ENCODE data around the gene MPZL1. TPM values are rescaled to one million over a fixed set of nuclear protein-coding genes. Genes with fewer than 3 reads are reported as not detected.

The MPZL1 gene
- total and polyA plus RNA-seq, 2 donors (not counting 1 experiment from before 2014, with no cell fraction given) = 81.4 to 158 TPM

DNA sequence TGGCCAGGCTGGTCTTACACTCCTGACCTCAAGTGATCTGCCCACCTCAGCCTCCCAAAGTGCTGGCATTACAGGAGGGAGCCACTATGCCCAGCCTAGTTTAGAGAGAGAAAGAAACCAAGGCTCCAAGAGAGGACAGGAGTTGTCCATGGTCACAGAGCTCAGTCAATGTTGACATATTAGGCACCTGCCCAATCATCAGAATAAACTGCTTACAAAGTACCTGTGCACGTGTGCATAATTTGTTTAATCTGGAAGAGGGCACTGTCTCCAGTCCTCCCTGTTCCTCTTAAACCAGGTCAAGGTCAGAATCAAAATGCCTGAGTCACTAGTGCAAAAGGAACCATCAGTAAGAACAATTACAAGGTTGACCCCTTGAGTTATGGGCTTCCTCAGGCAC, 20.3 kb upstream of the MPZL1 start:
- no peak overlapping the region for H3K9ac ChIP-seq (ENCODE audit: insufficient read depth, low read length)
- no peak for DNase-seq (ENCODE audit: low read depth in 2 of 2)
- H3K4me3 ChIP-seq (replicated peaks in 1 of 4; ENCODE audit: control extremely low read depth in 1 of 4, insufficient read depth in 1 of 4, low read depth in 3 of 4, low read length in 4 of 4) = no peak overlapping the region
- peaks cover 9% of the 10 kb centered on the region for H3K27me3 ChIP-seq (ENCODE audit: control insufficient read depth, insufficient read depth, low read length)
- H3K27ac ChIP-seq (ENCODE audit: insufficient read depth, low read length) = no peak overlapping the region
- TF ChIP-seq EZH2 (IDR thresholded peaks at IDR 0.05; ENCODE audit: low read length, missing control alignments) = no peak
- H4K20me1 ChIP-seq (ENCODE audit: control insufficient read depth, extremely low read depth, insufficient read depth, low read length) = no peaks in the 10 kb centered on the region
- H3K79me2 ChIP-seq (ENCODE audit: control insufficient read depth, insufficient read depth, low read length) = no peaks in the 10 kb centered on the region
- no peak overlapping the region for H2AFZ ChIP-seq (ENCODE audit: low read length)
- no peaks in the 10 kb centered on the region for H3K9me3 ChIP-seq (ENCODE audit: control insufficient read depth, insufficient read depth, low read depth, low read length)
- no peaks in the 10 kb centered on the region for H3K4me1 ChIP-seq (ENCODE audit: control insufficient read depth, extremely low read depth, insufficient read depth, low read length)
- H3K36me3 ChIP-seq (ENCODE audit: control insufficient read depth, insufficient read depth, low read length) = no peaks in the 10 kb centered on the region
- no peak overlapping the region for H3K4me2 ChIP-seq (ENCODE audit: extremely low read depth, insufficient read depth, low read length)

DNA sequence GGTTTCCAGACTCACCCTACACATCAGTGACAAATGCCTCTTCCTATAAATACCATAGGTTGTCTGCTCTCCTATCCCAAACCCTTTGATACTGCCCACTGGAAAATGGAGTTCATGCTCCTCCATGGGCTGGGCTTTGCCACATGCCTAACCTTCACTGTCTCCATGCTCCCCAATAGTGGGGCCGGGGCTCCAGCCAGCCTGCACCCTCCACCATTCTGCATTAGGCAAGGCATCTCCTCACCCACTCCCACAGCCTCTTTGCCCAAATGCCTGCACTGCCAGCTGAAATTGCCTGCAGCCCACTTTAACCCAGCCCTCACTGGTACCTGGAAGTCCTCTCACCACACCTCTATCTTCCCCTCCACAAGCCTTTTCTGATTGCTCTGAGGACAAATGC, 18.2 kb upstream of the MPZL1 start:
- no peak overlapping the region for H3K9ac ChIP-seq (ENCODE audit: insufficient read depth, low read length)
- no peaks in the 10 kb centered on the region for H3K79me2 ChIP-seq (ENCODE audit: control insufficient read depth, insufficient read depth, low read length)
- no peaks in the 10 kb centered on the region for H3K4me1 ChIP-seq (ENCODE audit: control insufficient read depth, extremely low read depth, insufficient read depth, low read length)
- H4K20me1 ChIP-seq (ENCODE audit: control insufficient read depth, extremely low read depth, insufficient read depth, low read length) = no peaks in the 10 kb centered on the region
- TF ChIP-seq EZH2 (IDR thresholded peaks at IDR 0.05; ENCODE audit: low read length, missing control alignments) = no peak
- TF ChIP-seq, protein P1, sequence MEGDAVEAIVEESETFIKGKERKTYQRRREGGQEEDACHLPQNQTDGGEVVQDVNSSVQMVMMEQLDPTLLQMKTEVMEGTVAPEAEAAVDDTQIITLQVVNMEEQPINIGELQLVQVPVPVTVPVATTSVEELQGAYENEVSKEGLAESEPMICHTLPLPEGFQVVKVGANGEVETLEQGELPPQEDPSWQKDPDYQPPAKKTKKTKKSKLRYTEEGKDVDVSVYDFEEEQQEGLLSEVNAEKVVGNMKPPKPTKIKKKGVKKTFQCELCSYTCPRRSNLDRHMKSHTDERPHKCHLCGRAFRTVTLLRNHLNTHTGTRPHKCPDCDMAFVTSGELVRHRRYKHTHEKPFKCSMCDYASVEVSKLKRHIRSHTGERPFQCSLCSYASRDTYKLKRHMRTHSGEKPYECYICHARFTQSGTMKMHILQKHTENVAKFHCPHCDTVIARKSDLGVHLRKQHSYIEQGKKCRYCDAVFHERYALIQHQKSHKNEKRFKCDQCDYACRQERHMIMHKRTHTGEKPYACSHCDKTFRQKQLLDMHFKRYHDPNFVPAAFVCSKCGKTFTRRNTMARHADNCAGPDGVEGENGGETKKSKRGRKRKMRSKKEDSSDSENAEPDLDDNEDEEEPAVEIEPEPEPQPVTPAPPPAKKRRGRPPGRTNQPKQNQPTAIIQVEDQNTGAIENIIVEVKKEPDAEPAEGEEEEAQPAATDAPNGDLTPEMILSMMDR (conservative IDR thresholded peaks at IDR 0.05 in 1 of 2, IDR thresholded peaks at IDR 0.05 in 1 of 2; ENCODE audit: low read depth in 1 of 2, low read length in 2 of 2) = no peak
- DNase-seq (ENCODE audit: low read depth in 2 of 2) = no peak
- no peak overlapping the region for H3K4me3 ChIP-seq (replicated peaks in 1 of 4; ENCODE audit: control extremely low read depth in 1 of 4, insufficient read depth in 1 of 4, low read depth in 3 of 4, low read length in 4 of 4)
- H3K9me3 ChIP-seq (ENCODE audit: control insufficient read depth, insufficient read depth, low read depth, low read length) = no peaks in the 10 kb centered on the region
- H3K36me3 ChIP-seq (ENCODE audit: control insufficient read depth, insufficient read depth, low read length) = no peaks in the 10 kb centered on the region
- H2AFZ ChIP-seq (ENCODE audit: low read length) = no peak overlapping the region
- H3K4me2 ChIP-seq (ENCODE audit: extremely low read depth, insufficient read depth, low read length) = no peak overlapping the region
- peaks cover 9% of the 10 kb centered on the region for H3K27me3 ChIP-seq (ENCODE audit: control insufficient read depth, insufficient read depth, low read length)
- no peak overlapping the region for H3K27ac ChIP-seq (ENCODE audit: insufficient read depth, low read length)

DNA sequence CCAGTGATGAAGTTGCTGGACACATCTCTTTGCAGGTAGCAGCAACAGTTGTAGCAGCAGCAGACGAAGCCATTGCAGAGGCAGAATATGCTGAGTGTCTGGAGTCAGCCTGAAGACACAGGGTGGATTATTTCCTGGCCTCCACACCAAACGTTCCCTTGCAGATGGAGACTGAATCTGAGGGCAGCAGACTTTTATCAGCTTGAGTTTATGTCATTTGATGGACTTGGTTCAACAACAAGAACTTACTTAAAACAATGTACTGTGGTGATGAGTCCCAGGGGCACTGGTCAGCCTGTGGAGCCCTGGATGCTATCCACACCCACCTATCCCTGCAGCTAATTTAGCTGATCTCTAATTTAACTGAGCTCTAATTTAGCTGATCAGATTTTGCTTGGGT, 17.1 kb upstream of the MPZL1 start:
- Histone ChIP-seq H3K36me3 (ENCODE audit: control insufficient read depth, insufficient read depth, low read length) (no peaks in the 10 kb centered on the region), H2AFZ (ENCODE audit: low read length) (no peak overlapping the region), H3K9me3 (ENCODE audit: control insufficient read depth, insufficient read depth, low read depth, low read length) (no peaks in the 10 kb centered on the region), H3K4me3 (replicated peaks in 1 of 4; ENCODE audit: control extremely low read depth in 1 of 4, insufficient read depth in 1 of 4, low read depth in 3 of 4, low read length in 4 of 4) (no peak overlapping the region), H3K27ac (ENCODE audit: insufficient read depth, low read length) (no peak overlapping the region), H3K9ac (ENCODE audit: insufficient read depth, low read length) (no peak overlapping the region), H3K4me2 (ENCODE audit: extremely low read depth, insufficient read depth, low read length) (no peak overlapping the region), H4K20me1 (ENCODE audit: control insufficient read depth, extremely low read depth, insufficient read depth, low read length) (no peaks in the 10 kb centered on the region), H3K27me3 (ENCODE audit: control insufficient read depth, insufficient read depth, low read length) (peaks cover 9% of the 10 kb centered on the region), H3K79me2 (ENCODE audit: control insufficient read depth, insufficient read depth, low read length) (no peaks in the 10 kb centered on the region), H3K4me1 (ENCODE audit: control insufficient read depth, extremely low read depth, insufficient read depth, low read length) (no peaks in the 10 kb centered on the region)
- no peak for TF ChIP-seq EZH2 (IDR thresholded peaks at IDR 0.05; ENCODE audit: low read length, missing control alignments)
- TF ChIP-seq, protein P1 (conservative IDR thresholded peaks at IDR 0.05 in 1 of 2, IDR thresholded peaks at IDR 0.05 in 1 of 2; ENCODE audit: low read depth in 1 of 2, low read length in 2 of 2) = no peak
- DNase-seq (ENCODE audit: low read depth in 2 of 2) = no peak
